HUDEP-2 (cell line): Measurements from ENCODE around the gene LMNTD1.
"Not testable (repeated sequence)": the region's sequence is repeated elsewhere in the genome, so short reads cannot be mapped to it uniquely, and the experiment has no call there.

Experiments used
- DNase-seq, 76 experiments: peaks; one replicate each; lab custom pipeline; 2025; ENCODE audit not compliant: unreplicated experiment in 76 of 76; lab: John Stamatoyannopoulos, UW

LMNTD1 gene

GRCh38 chr12:25433581-25434325 lies 119.3 kb downstream of the LMNTD1 start:
- DNase-seq = no peak

GRCh38 chr12:25433024-25433423 lies 120.1 kb downstream of the LMNTD1 start:
- DNase-seq = no peak

GRCh38 chr12:25427337-25428249 lies 125.5 kb downstream of the LMNTD1 start:
- DNase-seq = no peak

GRCh38 chr12:25426821-25427220 lies 126.3 kb downstream of the LMNTD1 start:
- DNase-seq = not testable (repeated sequence)
